Uterus (tissue), 4 donors: ENCODE results near the gene TRABD2B. TPM values are rescaled to one million over a fixed set of nuclear protein-coding genes. Genes with fewer than 3 reads are reported as not detected.

Source experiments
- DNase-seq, 2 donors: peaks; one replicate each; pipeline ENCODE4 v3.0.0-alpha.2; 2019 to 2020
- H3K27ac ChIP-seq, 2 donors: fragments of 200-600 bp; sonication (generic); 1 replicate in 1 of 2; 2 replicates in 1 of 2; pipeline ENCODE4 v1.5.1; 2016 to 2018
- H3K27me3 ChIP-seq, 2 donors: fragments of 200-600 bp; sonication (generic); one replicate each; pipeline ENCODE4 v1.5.1; 2018 to 2019; ENCODE audit warnings: control low read depth in 1 of 2
- H3K36me3 ChIP-seq, 2 donors: fragments of 200-600 bp; sonication (generic); one replicate each; pipeline ENCODE4 v1.5.1; 2019; ENCODE audit warnings: control low read depth in 1 of 2
- H3K4me1 ChIP-seq, 2 donors: fragments of 200-600 bp; sonication (generic); one replicate each; pipeline ENCODE4 v1.5.1; 2018 to 2019; ENCODE audit warnings: control low read depth in 1 of 2
- H3K4me3 ChIP-seq, 2 donors: fragments of 200-600 bp; sonication (generic); 1 replicate in 1 of 2; 2 replicates in 1 of 2; pipeline ENCODE4 v1.5.1; 2018 to 2019; ENCODE audit warnings: mild to moderate bottlenecking in 1 of 2
- H3K9me3 ChIP-seq, 2 donors: fragments of 200-600 bp; sonication (generic); one replicate each; pipeline ENCODE4 v1.5.1; 2019; ENCODE audit warnings: control low read depth in 1 of 2
- CTCF ChIP-seq, 4 experiments: fragments of 200-600 bp in 2 of 4; fragments of 450-650 bp in 2 of 4; sonication (generic) in 2 of 4; IDR thresholded peaks; one replicate each; pipeline ENCODE4 v1.5.1; 2016 to 2019; ENCODE audit warnings: antibody characterized with exemption in 4 of 4, mild to moderate bottlenecking in 2 of 4, moderate library complexity in 1 of 4
- POLR2A ChIP-seq, 2 donors: fragments of 450-650 bp; IDR thresholded peaks; one replicate each; pipeline ENCODE4 v1.6.1; 2016; ENCODE audit warnings: antibody characterized with exemption in 2 of 2, mild to moderate bottlenecking in 1 of 2, moderate library complexity in 1 of 2
- intact Hi-C: fragments of 100-400 bp; cut with DNase I; formaldehyde crosslinking; loops from one replicate; pipeline ENCODE4 v1.15.1; 2023; ENCODE audit warnings: low total_unique reads
- total RNA-seq, 4 donors: library from RNA; depleted of rRNA in 3 of 4; stranded (reverse); fragments of >200 nt in 3 of 4; gene quantifications; one replicate each; pipeline versions ENCODE4 v1.1.0 to v1.2.4, GENCODE V29; 2014 to 2023
- donor health status: DM: yes; HTN: yes; CAD: no.

TRABD2B gene
- total RNA-seq, 4 donors from 2014 or later, result under 0.01 to 1.6 (median 1.0) TPM

DNA sequence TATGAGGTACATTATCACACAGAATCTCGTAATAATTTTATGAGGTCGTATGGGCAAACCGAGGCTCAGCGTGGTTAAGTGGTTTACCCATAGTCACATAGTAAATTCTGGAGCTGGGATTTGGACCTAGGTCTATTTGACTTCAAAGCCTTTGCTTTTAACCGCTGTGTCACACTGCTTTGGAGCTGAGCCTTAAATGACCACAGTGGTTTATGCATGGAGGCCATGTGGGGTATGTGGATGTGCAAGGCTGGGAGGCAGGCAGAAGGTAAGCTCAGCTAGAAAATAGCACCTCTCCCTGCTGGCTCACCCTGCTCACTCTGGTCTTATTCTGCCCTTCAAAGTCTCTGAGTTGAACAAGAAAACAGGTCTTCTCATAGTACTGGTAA, 269.5 kb downstream of the TRABD2B start:
- TF ChIP-seq CTCF (IDR thresholded peaks at IDR 0.05), result no peak
- Histone ChIP-seq H3K4me3 (no peak overlapping the region), H3K36me3 (no peaks in the 10 kb centered on the region), H3K27me3 (peaks cover 0 to 22% of the 10 kb centered on the region in 2 donors), H3K27ac (no peak overlapping the region), H3K4me1 (peaks cover 0 to 7% of the 10 kb centered on the region in 2 donors), H3K9me3 (no peaks in the 10 kb centered on the region)
- no peak for DNase-seq
- intact Hi-C loops, result no loop called here

GRCh38 chr1:47727051-47727696, 270.0 kb downstream of the TRABD2B start:
- intact Hi-C loops, result no loop called here
- TF ChIP-seq CTCF (IDR thresholded peaks at IDR 0.05) (no peak), POLR2A (IDR thresholded peaks at IDR 0.05) (no peak)

DNA sequence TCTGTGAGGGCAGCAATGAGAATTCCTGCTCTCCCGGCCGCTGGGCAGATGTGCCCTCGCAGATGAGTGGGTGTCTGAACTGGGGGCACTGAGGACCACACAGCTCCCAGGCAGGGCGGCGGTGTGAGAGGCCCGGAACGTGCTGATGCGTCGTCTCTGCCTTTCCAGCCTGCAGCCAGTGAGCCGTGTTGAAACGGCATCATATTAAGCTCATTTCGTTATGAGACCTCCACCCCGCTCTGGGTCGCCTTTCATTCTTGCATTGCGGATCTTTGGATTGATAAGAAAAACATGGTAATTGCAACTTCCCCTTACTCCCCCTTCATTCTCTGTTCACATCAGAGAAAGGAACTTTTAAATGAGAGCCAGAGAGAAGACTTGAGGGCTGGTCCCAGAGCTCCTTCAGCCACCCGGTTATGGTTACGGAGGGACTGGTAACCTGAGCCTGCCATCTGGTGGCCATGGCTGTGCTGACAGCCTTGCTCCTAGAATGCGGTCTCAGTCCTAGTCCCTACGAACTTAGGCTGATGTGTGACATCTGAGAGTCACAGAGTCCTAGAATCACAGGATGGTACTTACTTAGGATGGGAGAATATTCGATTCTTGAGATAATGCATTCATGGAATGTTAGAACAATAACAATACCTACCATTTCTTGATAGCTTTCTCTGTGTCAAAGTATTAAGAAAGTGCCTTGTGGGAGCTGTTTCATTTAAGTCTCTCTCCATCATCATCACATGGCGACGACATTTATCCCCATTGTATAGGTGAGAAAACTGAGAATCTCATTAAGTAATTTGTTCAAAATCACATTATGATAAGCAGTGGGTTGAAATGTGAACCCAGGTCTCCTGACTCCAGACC, 271.0 kb downstream of the TRABD2B start:
- intact Hi-C loops, result no loop called here
- no peaks in the 10 kb centered on the region for H3K9me3 ChIP-seq
- peaks cover 0 to 7% of the 10 kb centered on the region in 2 donors for H3K4me1 ChIP-seq
- no peak overlapping the region for H3K4me3 ChIP-seq
- H3K27ac ChIP-seq, result no peak overlapping the region
- TF ChIP-seq POLR2A (IDR thresholded peaks at IDR 0.05), result no peak
- TF ChIP-seq CTCF (IDR thresholded peaks at IDR 0.05), result peak; percentile 65 to 85 (median 75)
- H3K36me3 ChIP-seq, result no peaks in the 10 kb centered on the region
- H3K27me3 ChIP-seq, result peaks cover 0 to 22% of the 10 kb centered on the region in 2 donors
- DNase-seq, result peak; percentile 47 to 66

More at GRCh38 chr1:47727051-47727696, 270.0 kb downstream of the TRABD2B start:
- Histone ChIP-seq H3K27me3 (peaks cover 0 to 22% of the 10 kb centered on the region in 2 donors), H3K9me3 (no peaks in the 10 kb centered on the region), H3K27ac (no peak overlapping the region), H3K36me3 (no peaks in the 10 kb centered on the region), H3K4me3 (no peak overlapping the region), H3K4me1 (peaks cover 0 to 7% of the 10 kb centered on the region in 2 donors)
- no peak for DNase-seq

DNA sequence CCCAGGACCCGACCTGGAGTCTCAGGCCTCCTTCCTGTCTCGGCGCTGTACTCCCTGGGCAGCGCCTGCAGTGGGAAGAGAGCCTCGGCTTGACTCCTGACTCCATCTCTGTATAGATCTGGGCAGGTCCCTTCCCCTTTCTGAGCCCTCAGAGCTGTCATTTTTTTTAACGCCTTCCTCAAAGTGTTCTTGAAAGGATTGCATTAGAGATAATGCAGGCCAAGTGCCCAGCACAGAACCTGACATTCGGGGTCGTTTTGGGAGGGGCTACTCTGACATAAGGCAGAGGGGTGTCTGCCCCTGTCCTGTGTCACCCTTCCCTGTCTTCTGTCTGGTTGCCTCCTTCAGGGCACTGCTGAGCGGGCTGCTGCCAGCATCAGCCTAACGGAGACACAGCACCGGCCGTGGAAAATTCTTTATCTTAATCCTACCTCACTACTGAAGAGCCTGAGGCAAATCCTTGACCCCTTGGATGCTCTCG, 271.6 kb downstream of the TRABD2B start:
- Histone ChIP-seq H3K27me3 (peaks cover 0 to 22% of the 10 kb centered on the region in 2 donors), H3K4me3 (no peak overlapping the region)
- intact Hi-C loops, result no loop called here

More for the DNA sequence above, 271.6 kb downstream of the TRABD2B start:
- TF ChIP-seq POLR2A (IDR thresholded peaks at IDR 0.05) (no peak), CTCF (IDR thresholded peaks at IDR 0.05) (no peak)
- H3K9me3 ChIP-seq, result no peaks in the 10 kb centered on the region
- DNase-seq, result no peak
- no peaks in the 10 kb centered on the region for H3K36me3 ChIP-seq
- H3K27ac ChIP-seq, result no peak overlapping the region
- peaks cover 0 to 7% of the 10 kb centered on the region in 2 donors for H3K4me1 ChIP-seq
